Measurements from ENCODE around the gene ZNF491.

Gene ZNF491

GRCh38 chr19:11781295-11782057, 16.8 kb upstream of the ZNF491 start:
- Histone ChIP-seq H3K36me3 (ENCODE audit: insufficient read depth, insufficient read length, low read length) (peaks cover 27% of the 10 kb centered on the region), H3K9me3 (ENCODE audit: insufficient read depth, low read length) (peaks cover 59% of the 10 kb centered on the region), H3K4me1 (ENCODE audit: insufficient read depth, insufficient read length) (no peaks in the 10 kb centered on the region), H3K4me3 (ENCODE audit: insufficient read length, low read depth) (no peak overlapping the region), H3K27me3 (ENCODE audit: insufficient read depth, insufficient read length) (no peaks in the 10 kb centered on the region), H3K9ac (ENCODE audit: insufficient read length, low read depth) (no peak overlapping the region)
- DNase-seq (ENCODE audit: low read depth, low spot score), result no peak
- 0 out of 2 replicates have a peak, but pooled peaks have one; percentile 49 for TF ChIP-seq ZNF274 (IDR thresholded peaks at IDR 0.05; ENCODE audit: low read depth, low read length)
- no peak for TF ChIP-seq SUZ12 (IDR thresholded peaks at IDR 0.05; ENCODE audit: extremely low read depth, insufficient read depth, insufficient read length)

- peaks cover 22% of the 10 kb centered on the region for H3K36me3 ChIP-seq (ENCODE audit: insufficient read depth, insufficient read length, low read length)
These were observed 14.6 kb upstream of the ZNF491 start for GRCh38 chr19:11783767-11784166.

GRCh38 chr19:11784356-11784755, 14.0 kb upstream of the ZNF491 start:
- TF ChIP-seq SUZ12 (IDR thresholded peaks at IDR 0.05; ENCODE audit: extremely low read depth, insufficient read depth, insufficient read length) (no peak), YY1 (IDR thresholded peaks at IDR 0.05; ENCODE audit: insufficient read depth, insufficient read length) (no peak), ZNF274 (IDR thresholded peaks at IDR 0.05; ENCODE audit: low read depth, low read length) (no peak)
- Histone ChIP-seq H3K9ac (ENCODE audit: insufficient read length, low read depth) (no peak overlapping the region), H3K9me3 (ENCODE audit: insufficient read depth, low read length) (peaks cover 42% of the 10 kb centered on the region)

More at GRCh38 chr19:11783767-11784166, 14.6 kb upstream of the ZNF491 start:
- DNase-seq (ENCODE audit: low read depth, low spot score), result no peak
- H3K4me1 ChIP-seq (ENCODE audit: insufficient read depth, insufficient read length), result no peaks in the 10 kb centered on the region
- H3K9ac ChIP-seq (ENCODE audit: insufficient read length, low read depth), result no peak overlapping the region
- no peaks in the 10 kb centered on the region for H3K27me3 ChIP-seq (ENCODE audit: insufficient read depth, insufficient read length)
- TF ChIP-seq YY1 (IDR thresholded peaks at IDR 0.05; ENCODE audit: insufficient read depth, insufficient read length) (no peak), SUZ12 (IDR thresholded peaks at IDR 0.05; ENCODE audit: extremely low read depth, insufficient read depth, insufficient read length) (no peak), ZNF274 (IDR thresholded peaks at IDR 0.05; ENCODE audit: low read depth, low read length) (no peak)
- H3K9me3 ChIP-seq (ENCODE audit: insufficient read depth, low read length), result peaks cover 47% of the 10 kb centered on the region
- H3K4me3 ChIP-seq (ENCODE audit: insufficient read length, low read depth), result no peak overlapping the region

GRCh38 chr19:11787536-11787935, 10.8 kb upstream of the ZNF491 start:
- Histone ChIP-seq H3K4me3 (ENCODE audit: insufficient read length, low read depth) (no peak overlapping the region), H3K27me3 (ENCODE audit: insufficient read depth, insufficient read length) (no peaks in the 10 kb centered on the region), H3K9ac (ENCODE audit: insufficient read length, low read depth) (no peak overlapping the region), H3K9me3 (ENCODE audit: insufficient read depth, low read length) (peaks cover 11% of the 10 kb centered on the region), H3K4me1 (ENCODE audit: insufficient read depth, insufficient read length) (no peaks in the 10 kb centered on the region), H3K36me3 (ENCODE audit: insufficient read depth, insufficient read length, low read length) (no peaks in the 10 kb centered on the region)
- TF ChIP-seq YY1 (IDR thresholded peaks at IDR 0.05; ENCODE audit: insufficient read depth, insufficient read length) (no peak), ZNF274 (IDR thresholded peaks at IDR 0.05; ENCODE audit: low read depth, low read length) (no peak), SUZ12 (IDR thresholded peaks at IDR 0.05; ENCODE audit: extremely low read depth, insufficient read depth, insufficient read length) (no peak)
- no peak for DNase-seq (ENCODE audit: low read depth, low spot score)

More at GRCh38 chr19:11784356-11784755, 14.0 kb upstream of the ZNF491 start:
- no peaks in the 10 kb centered on the region for H3K4me1 ChIP-seq (ENCODE audit: insufficient read depth, insufficient read length)
- H3K36me3 ChIP-seq (ENCODE audit: insufficient read depth, insufficient read length, low read length), result peaks cover 18% of the 10 kb centered on the region
- H3K27me3 ChIP-seq (ENCODE audit: insufficient read depth, insufficient read length), result no peaks in the 10 kb centered on the region
- H3K4me3 ChIP-seq (ENCODE audit: insufficient read length, low read depth), result no peak overlapping the region
- DNase-seq (ENCODE audit: low read depth, low spot score), result no peak

- H3K4me3 ChIP-seq (ENCODE audit: insufficient read length, low read depth), result no peak overlapping the region
These were observed 5.4 kb upstream of the ZNF491 start for GRCh38 chr19:11792942-11793341.

GRCh38 chr19:11797491-11797890, 832 bp upstream of the ZNF491 start:
- H3K36me3 ChIP-seq (ENCODE audit: insufficient read depth, insufficient read length, low read length), result no peaks in the 10 kb centered on the region
- H3K4me3 ChIP-seq (ENCODE audit: insufficient read length, low read depth), result peak overlapping the region; percentile 26
- peak overlapping the region; percentile 36 for H3K9ac ChIP-seq (ENCODE audit: insufficient read length, low read depth)
- no peaks in the 10 kb centered on the region for H3K4me1 ChIP-seq (ENCODE audit: insufficient read depth, insufficient read length)
- no peak for TF ChIP-seq ZNF274 (IDR thresholded peaks at IDR 0.05; ENCODE audit: low read depth, low read length)
- no peak for TF ChIP-seq YY1 (IDR thresholded peaks at IDR 0.05; ENCODE audit: insufficient read depth, insufficient read length)
- TF ChIP-seq SUZ12 (IDR thresholded peaks at IDR 0.05; ENCODE audit: extremely low read depth, insufficient read depth, insufficient read length), result no peak
- H3K9me3 ChIP-seq (ENCODE audit: insufficient read depth, low read length), result no peaks in the 10 kb centered on the region
- H3K27me3 ChIP-seq (ENCODE audit: insufficient read depth, insufficient read length), result no peaks in the 10 kb centered on the region
- DNase-seq (ENCODE audit: low read depth, low spot score), result peak; percentile 67

More at GRCh38 chr19:11792942-11793341, 5.4 kb upstream of the ZNF491 start:
- Histone ChIP-seq H3K36me3 (ENCODE audit: insufficient read depth, insufficient read length, low read length) (no peaks in the 10 kb centered on the region), H3K9ac (ENCODE audit: insufficient read length, low read depth) (no peak overlapping the region), H3K27me3 (ENCODE audit: insufficient read depth, insufficient read length) (no peaks in the 10 kb centered on the region), H3K4me1 (ENCODE audit: insufficient read depth, insufficient read length) (no peaks in the 10 kb centered on the region), H3K9me3 (ENCODE audit: insufficient read depth, low read length) (no peaks in the 10 kb centered on the region; the same call in 1 of the 2 replicates)
- no peak for TF ChIP-seq SUZ12 (IDR thresholded peaks at IDR 0.05; ENCODE audit: extremely low read depth, insufficient read depth, insufficient read length)
- TF ChIP-seq YY1 (IDR thresholded peaks at IDR 0.05; ENCODE audit: insufficient read depth, insufficient read length), result no peak
- no peak for TF ChIP-seq ZNF274 (IDR thresholded peaks at IDR 0.05; ENCODE audit: low read depth, low read length)
- DNase-seq (ENCODE audit: low read depth, low spot score), result no peak

- Histone ChIP-seq H3K36me3 (ENCODE audit: insufficient read depth, insufficient read length, low read length) (peaks cover 4% of the 10 kb centered on the region), H3K9ac (ENCODE audit: insufficient read length, low read depth) (no peak overlapping the region), H3K4me3 (ENCODE audit: insufficient read length, low read depth) (no peak overlapping the region), H3K27me3 (ENCODE audit: insufficient read depth, insufficient read length) (no peaks in the 10 kb centered on the region), H3K9me3 (ENCODE audit: insufficient read depth, low read length) (peaks cover 38% of the 10 kb centered on the region), H3K4me1 (ENCODE audit: insufficient read depth, insufficient read length) (no peaks in the 10 kb centered on the region)
- TF ChIP-seq ZNF274 (IDR thresholded peaks at IDR 0.05; ENCODE audit: low read depth, low read length), result peak; percentile 60
- TF ChIP-seq SUZ12 (IDR thresholded peaks at IDR 0.05; ENCODE audit: extremely low read depth, insufficient read depth, insufficient read length), result no peak
- DNase-seq (ENCODE audit: low read depth, low spot score), result no peak
These were observed 8.2 kb downstream of the ZNF491 start for GRCh38 chr19:11806354-11807098.
